Anterior cingulate cortex (tissue), 58 donors: ENCODE measurements around the gene PGS1.

Experiments
- DNase-seq, 58 donors: peaks; one replicate each; lab custom pipeline; 2025; lab: John Stamatoyannopoulos, UW

Gene PGS1

GRCh38 chr17:78381601-78382232, 3.3 kb downstream of the PGS1 start:
- no peak for DNase-seq

- peak in 12 of 58 donors; percentile 5 to 46 (median 26) for DNase-seq
These were observed 5.4 kb downstream of the PGS1 start for GRCh38 chr17:78383725-78384471.

GRCh38 chr17:78384479-78385175, 6.2 kb downstream of the PGS1 start:
- no peak for DNase-seq

GRCh38 chr17:78387977-78388941, 9.8 kb downstream of the PGS1 start:
- peak in 10 of 58 donors; percentile 9 to 41 (median 15) for DNase-seq

- no peak for DNase-seq
These were observed 12.0 kb downstream of the PGS1 start for GRCh38 chr17:78390241-78391050.

GRCh38 chr17:78391051-78391431, 12.6 kb downstream of the PGS1 start:
- DNase-seq, result no peak

GRCh38 chr17:78391843-78392242, 13.4 kb downstream of the PGS1 start:
- DNase-seq, result no peak

GRCh38 chr17:78392295-78392694, 13.8 kb downstream of the PGS1 start:
- DNase-seq, result no peak

- DNase-seq, result no peak
These were observed 15.1 kb downstream of the PGS1 start for GRCh38 chr17:78393575-78393974.

GRCh38 chr17:78394209-78394608, 15.8 kb downstream of the PGS1 start:
- no peak for DNase-seq

GRCh38 chr17:78395155-78395554, 16.7 kb downstream of the PGS1 start:
- no peak for DNase-seq

GRCh38 chr17:78396441-78397337, 18.2 kb downstream of the PGS1 start:
- DNase-seq, result peak in 6 of 58 donors; percentile 10 to 38 (median 26)

- DNase-seq, result no peak
These were observed 19.2 kb downstream of the PGS1 start for GRCh38 chr17:78397681-78398101.

GRCh38 chr17:78398390-78398789, 19.9 kb downstream of the PGS1 start:
- DNase-seq, result no peak

GRCh38 chr17:78399028-78399692, 20.7 kb downstream of the PGS1 start:
- no peak for DNase-seq

GRCh38 chr17:78399693-78400144, 21.3 kb downstream of the PGS1 start:
- no peak for DNase-seq

- DNase-seq, result no peak
These were observed 22.3 kb downstream of the PGS1 start for GRCh38 chr17:78400581-78401240.
